Measurements from ENCODE around the gene UCHL5.

UCHL5 gene

GRCh38 chr1:193059282-193060114 lies at the start of gene UCHL5, which contains the start of gene RO60:
TSS of gene UCHL5 (minus strand) at chr1:193059360. CDS start at chr1:193059260, 100 bp downstream.
TSS of gene RO60 (plus strand) at chr1:193059612. CDS start at chr1:193069055, 9,443 bp downstream.
- peak; percentile 94 for FAIRE-seq

- no peak for FAIRE-seq
These were observed 49.3 kb upstream of the UCHL5 start for GRCh38 chr1:193108471-193108870.

GRCh38 chr1:193105821-193106177 lies 46.6 kb upstream of the UCHL5 start:
- FAIRE-seq, result no peak

GRCh38 chr1:193104907-193105820 lies 46.0 kb upstream of the UCHL5 start, which contains the start of gene GLRX2:
TSS of gene GLRX2 (minus strand) at chr1:193105414. CDS start at chr1:193105382, 32 bp downstream.
- no peak for FAIRE-seq

GRCh38 chr1:193104502-193104906 lies 45.3 kb upstream of the UCHL5 start:
- FAIRE-seq, result no peak

- no peak for FAIRE-seq
These were observed 44.8 kb upstream of the UCHL5 start for GRCh38 chr1:193103759-193104501.

GRCh38 chr1:193102662-193103061 lies 43.5 kb upstream of the UCHL5 start:
- FAIRE-seq, result no peak

- no peak for FAIRE-seq
These were observed 35.0 kb upstream of the UCHL5 start for GRCh38 chr1:193094112-193094511.

GRCh38 chr1:193090865-193091264 lies 31.7 kb upstream of the UCHL5 start:
- peak; percentile 58 for FAIRE-seq

GRCh38 chr1:193087893-193088292 lies 28.7 kb upstream of the UCHL5 start:
- no peak for FAIRE-seq

GRCh38 chr1:193086342-193086741 lies 27.2 kb upstream of the UCHL5 start:
- FAIRE-seq, result no peak

- peak; percentile 97 for FAIRE-seq
These were observed 26.1 kb upstream of the UCHL5 start for GRCh38 chr1:193085263-193085662.

GRCh38 chr1:193083365-193084088 lies 24.4 kb upstream of the UCHL5 start:
- no peak for FAIRE-seq

GRCh38 chr1:193079187-193079586 lies 20.0 kb upstream of the UCHL5 start:
- FAIRE-seq, result no peak

- no peak for FAIRE-seq
These were observed 18.8 kb upstream of the UCHL5 start for GRCh38 chr1:193077991-193078390.

GRCh38 chr1:193070942-193071341 lies 11.8 kb upstream of the UCHL5 start:
- no peak for FAIRE-seq

- FAIRE-seq, result no peak
These were observed 11.2 kb upstream of the UCHL5 start for GRCh38 chr1:193070386-193070753.

GRCh38 chr1:193069748-193070385 lies 10.7 kb upstream of the UCHL5 start:
- no peak for FAIRE-seq

GRCh38 chr1:193068013-193068412 lies 8.9 kb upstream of the UCHL5 start:
- no peak for FAIRE-seq

- no peak for FAIRE-seq
These were observed 7.4 kb upstream of the UCHL5 start for GRCh38 chr1:193066606-193067005.

- no peak for FAIRE-seq
These were observed 6.8 kb upstream of the UCHL5 start for GRCh38 chr1:193065954-193066353.
